Measurements from ENCODE around the gene RNF212. TPM values are rescaled to one million over a fixed set of nuclear protein-coding genes. Genes with fewer than 3 reads are reported as not detected.

Gene RNF212
- total RNA-seq, 1 donor from 2014 or later, result under 0.01 TPM

GRCh38 chr4:1078490-1078889 is 34.9 kb downstream of the RNF212 start:
- FAIRE-seq, result no peak
- peaks cover 3% of the 10 kb centered on the region for H3K27me3 ChIP-seq (ENCODE audit: control insufficient read depth, insufficient read depth, low read length)
- no peak for DNase-seq (ENCODE audit: low read depth)
- no peak overlapping the region for H3K4me3 ChIP-seq (ENCODE audit: low read depth, low read length)
- TF ChIP-seq CTCF (IDR thresholded peaks at IDR 0.05; ENCODE audit: insufficient read depth, low read length, severe bottlenecking), result no peak
- no peaks in the 10 kb centered on the region for H3K36me3 ChIP-seq (ENCODE audit: control insufficient read depth, insufficient read depth, low read length)

- no peak for FAIRE-seq
- DNase-seq (ENCODE audit: low read depth), result no peak
- Histone ChIP-seq H3K36me3 (ENCODE audit: control insufficient read depth, insufficient read depth, low read length) (no peaks in the 10 kb centered on the region), H3K27me3 (ENCODE audit: control insufficient read depth, insufficient read depth, low read length) (peaks cover 3% of the 10 kb centered on the region), H3K4me3 (ENCODE audit: low read depth, low read length) (no peak overlapping the region)
- no peak for TF ChIP-seq CTCF (IDR thresholded peaks at IDR 0.05; ENCODE audit: insufficient read depth, low read length, severe bottlenecking)
Observed at GRCh38 chr4:1077711-1078477, 35.5 kb downstream of the RNF212 start.

- no peak for TF ChIP-seq CTCF (IDR thresholded peaks at IDR 0.05; ENCODE audit: insufficient read depth, low read length, severe bottlenecking)
- DNase-seq (ENCODE audit: low read depth) (peak; percentile 82), FAIRE-seq (peak; percentile 75)
- H3K27me3 ChIP-seq (ENCODE audit: control insufficient read depth, insufficient read depth, low read length), result peaks cover 3% of the 10 kb centered on the region
- H3K36me3 ChIP-seq (ENCODE audit: control insufficient read depth, insufficient read depth, low read length), result no peaks in the 10 kb centered on the region
- no peak overlapping the region for H3K4me3 ChIP-seq (ENCODE audit: low read depth, low read length)
Observed at GRCh38 chr4:1075809-1076699, 37.3 kb downstream of the RNF212 start.

- TF ChIP-seq CTCF (IDR thresholded peaks at IDR 0.05; ENCODE audit: insufficient read depth, low read length, severe bottlenecking), result no peak
- FAIRE-seq (no peak), DNase-seq (ENCODE audit: low read depth) (no peak)
- peaks cover 3% of the 10 kb centered on the region for H3K27me3 ChIP-seq (ENCODE audit: control insufficient read depth, insufficient read depth, low read length)
- no peaks in the 10 kb centered on the region for H3K36me3 ChIP-seq (ENCODE audit: control insufficient read depth, insufficient read depth, low read length)
- no peak overlapping the region for H3K4me3 ChIP-seq (ENCODE audit: low read depth, low read length)
Observed at GRCh38 chr4:1075225-1075624, 38.1 kb downstream of the RNF212 start.

GRCh38 chr4:1074077-1074476 is 39.3 kb downstream of the RNF212 start:
- Histone ChIP-seq H3K4me3 (ENCODE audit: low read depth, low read length) (no peak overlapping the region), H3K36me3 (ENCODE audit: control insufficient read depth, insufficient read depth, low read length) (no peaks in the 10 kb centered on the region), H3K27me3 (ENCODE audit: control insufficient read depth, insufficient read depth, low read length) (no peaks in the 10 kb centered on the region)
- no peak for FAIRE-seq
- TF ChIP-seq CTCF (IDR thresholded peaks at IDR 0.05; ENCODE audit: insufficient read depth, low read length, severe bottlenecking), result no peak
- no peak for DNase-seq (ENCODE audit: low read depth)

Data from bronchial epithelial cell (primary cell).